ENCODE measurements around the gene ARHGAP6. TPM values are rescaled to one million over a fixed set of nuclear protein-coding genes. Genes with fewer than 3 reads are reported as not detected.
"Not testable (repeated sequence)": the region's sequence is repeated elsewhere in the genome, so short reads cannot be mapped to it uniquely, and the experiment has no call there.

Gene ARHGAP6
- total and polyA plus RNA-seq, 2 donors from 2014 or later, result 6.0 to 20.4 TPM

GRCh38 chrX:11509786-11510185, 155.9 kb downstream of the ARHGAP6 start:
- H3K4me1 ChIP-seq (ENCODE audit: control insufficient read depth in 2 of 3, insufficient read depth in 2 of 3, low read depth in 1 of 3, low read length in 3 of 3), result no peaks in the 10 kb centered on the region
- no peaks in the 10 kb centered on the region for H3K27me3 ChIP-seq (ENCODE audit: control insufficient read depth, insufficient read depth, low read length)
- H3K36me3 ChIP-seq (ENCODE audit: control insufficient read depth in 2 of 3, insufficient read depth in 3 of 3, low read length in 3 of 3), result no peaks in the 10 kb centered on the region
- intact Hi-C loops (cut with DNase I), result no loop called here
- peak in 1 of 5 donors; percentile 7 for DNase-seq
- no peak overlapping the region for H3K4me3 ChIP-seq (ENCODE audit: low read length in 3 of 3)
- H3K27ac ChIP-seq (ENCODE audit: low read depth in 2 of 2, low read length in 2 of 2), result no peak overlapping the region
- FAIRE-seq, result peak; percentile 46
- no peaks in the 10 kb centered on the region for H3K9me3 ChIP-seq (ENCODE audit: control insufficient read depth in 2 of 3, insufficient read depth in 1 of 3, low read length in 3 of 3)
- no peak overlapping the region for H3K9ac ChIP-seq (ENCODE audit: low read length in 3 of 3)
- TF ChIP-seq CTCF (IDR thresholded peaks at IDR 0.05; ENCODE audit: borderline replicate concordance, extremely low read depth, insufficient read depth), result no peak

- Histone ChIP-seq H3K9me3 (ENCODE audit: control insufficient read depth in 2 of 3, insufficient read depth in 1 of 3, low read length in 3 of 3) (no peaks in the 10 kb centered on the region), H3K27ac (ENCODE audit: low read depth in 2 of 2, low read length in 2 of 2) (no peak overlapping the region), H3K36me3 (ENCODE audit: control insufficient read depth in 2 of 3, insufficient read depth in 3 of 3, low read length in 3 of 3) (no peaks in the 10 kb centered on the region), H3K9ac (ENCODE audit: low read length in 3 of 3) (no peak overlapping the region), H3K4me3 (ENCODE audit: low read length in 3 of 3) (no peak overlapping the region), H3K4me1 (ENCODE audit: control insufficient read depth in 2 of 3, insufficient read depth in 2 of 3, low read depth in 1 of 3, low read length in 3 of 3) (no peaks in the 10 kb centered on the region), H3K27me3 (ENCODE audit: control insufficient read depth, insufficient read depth, low read length) (peaks cover 2% of the 10 kb centered on the region)
- TF ChIP-seq CTCF (IDR thresholded peaks at IDR 0.05; ENCODE audit: borderline replicate concordance, extremely low read depth, insufficient read depth), result no peak
- FAIRE-seq (no peak), DNase-seq (no peak)
- intact Hi-C loops (cut with DNase I), result no loop called here
Observed at GRCh38 chrX:11504234-11504633, 161.5 kb downstream of the ARHGAP6 start.

GRCh38 chrX:11499076-11500044, 166.4 kb downstream of the ARHGAP6 start:
- no peak overlapping the region for H3K9ac ChIP-seq (ENCODE audit: low read length in 3 of 3)
- FAIRE-seq (no peak), DNase-seq (peak in 1 of 5 donors; percentile 18)
- no peak overlapping the region for H3K4me3 ChIP-seq (ENCODE audit: low read length in 3 of 3)
- no peaks in the 10 kb centered on the region for H3K4me1 ChIP-seq (ENCODE audit: control insufficient read depth in 2 of 3, insufficient read depth in 2 of 3, low read depth in 1 of 3, low read length in 3 of 3)
- no peaks in the 10 kb centered on the region for H3K36me3 ChIP-seq (ENCODE audit: control insufficient read depth in 2 of 3, insufficient read depth in 3 of 3, low read length in 3 of 3)
- no peaks in the 10 kb centered on the region for H3K9me3 ChIP-seq (ENCODE audit: control insufficient read depth in 2 of 3, insufficient read depth in 1 of 3, low read length in 3 of 3)
- peaks cover 2% of the 10 kb centered on the region for H3K27me3 ChIP-seq (ENCODE audit: control insufficient read depth, insufficient read depth, low read length)
- no peak for TF ChIP-seq CTCF (IDR thresholded peaks at IDR 0.05; ENCODE audit: borderline replicate concordance, extremely low read depth, insufficient read depth)
- H3K27ac ChIP-seq (ENCODE audit: low read depth in 2 of 2, low read length in 2 of 2), result no peak overlapping the region
- intact Hi-C loops (cut with DNase I), result no loop called here

- H3K9me3 ChIP-seq (ENCODE audit: control insufficient read depth in 2 of 3, insufficient read depth in 1 of 3, low read length in 3 of 3); FAIRE-seq; H3K4me3 ChIP-seq (ENCODE audit: low read length in 3 of 3); intact Hi-C loops (cut with DNase I); H3K27ac ChIP-seq (ENCODE audit: low read depth in 2 of 2, low read length in 2 of 2); DNase-seq; H3K4me1 ChIP-seq (ENCODE audit: control insufficient read depth in 2 of 3, insufficient read depth in 2 of 3, low read depth in 1 of 3, low read length in 3 of 3); H3K27me3 ChIP-seq (ENCODE audit: control insufficient read depth, insufficient read depth, low read length); H3K9ac ChIP-seq (ENCODE audit: low read length in 3 of 3); H3K36me3 ChIP-seq (ENCODE audit: control insufficient read depth in 2 of 3, insufficient read depth in 3 of 3, low read length in 3 of 3): not testable (repeated sequence)
Observed at GRCh38 chrX:11491375-11491774, 174.3 kb downstream of the ARHGAP6 start.

Data from kidney (tissue), 14 donors.